IMR-90 (cell line): ENCODE results near the gene NHP2.

Source experiments
- CTCF ChIP-seq: conservative IDR thresholded peaks from 2 replicates; pipeline ENCODE4 v1.5.1; 2012; ENCODE audit warnings: mild to moderate bottlenecking, low read depth, low read length, improper control_type of control experiment
- RFX5 ChIP-seq: IDR thresholded peaks from 2 replicates; pipeline ENCODE4 v1.8.0; 2012; ENCODE audit warnings: low read depth, mild to moderate bottlenecking, low read length, moderate library complexity

DNA sequence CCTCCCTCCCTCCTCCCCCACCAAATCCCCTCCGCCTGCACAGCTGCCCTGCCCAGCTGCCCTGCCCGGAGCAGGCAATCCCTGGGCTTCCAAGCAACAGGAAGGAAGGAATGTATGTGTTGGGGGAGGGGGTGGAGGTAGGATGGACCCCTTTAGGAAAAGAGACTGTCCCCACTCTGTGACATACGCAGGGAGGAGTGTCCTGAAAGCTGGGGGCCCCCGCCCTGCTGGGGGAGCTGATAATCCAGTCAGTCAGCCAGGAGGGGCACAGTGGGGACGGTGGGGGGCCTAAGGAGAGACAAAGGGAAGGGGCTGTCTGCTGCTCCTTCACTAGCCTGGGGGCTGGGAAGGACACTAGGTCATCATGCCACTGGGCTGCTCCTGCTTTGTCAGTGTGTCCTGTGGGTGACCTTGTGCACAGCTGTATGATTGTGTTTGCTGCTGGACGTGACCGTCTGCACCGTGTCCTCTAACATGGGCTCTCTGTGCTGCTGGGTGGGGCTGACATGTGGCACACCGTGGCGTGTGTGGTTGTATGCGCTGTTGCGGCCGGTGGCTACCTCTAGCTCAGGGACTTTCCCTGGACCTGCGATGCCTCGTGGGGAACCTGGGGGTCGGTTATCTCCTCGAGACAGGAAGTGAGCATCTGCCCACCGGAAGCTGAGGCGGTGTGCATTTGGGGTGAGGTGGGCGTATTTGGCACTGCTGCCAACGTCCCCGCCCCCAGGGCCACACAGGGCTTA is 37.4 kb downstream of the NHP2 start:
- TF ChIP-seq CTCF, result no peak
- no peak for TF ChIP-seq RFX5
